ENCODE results near the gene CELF1.

- TF ChIP-seq, protein P1, sequence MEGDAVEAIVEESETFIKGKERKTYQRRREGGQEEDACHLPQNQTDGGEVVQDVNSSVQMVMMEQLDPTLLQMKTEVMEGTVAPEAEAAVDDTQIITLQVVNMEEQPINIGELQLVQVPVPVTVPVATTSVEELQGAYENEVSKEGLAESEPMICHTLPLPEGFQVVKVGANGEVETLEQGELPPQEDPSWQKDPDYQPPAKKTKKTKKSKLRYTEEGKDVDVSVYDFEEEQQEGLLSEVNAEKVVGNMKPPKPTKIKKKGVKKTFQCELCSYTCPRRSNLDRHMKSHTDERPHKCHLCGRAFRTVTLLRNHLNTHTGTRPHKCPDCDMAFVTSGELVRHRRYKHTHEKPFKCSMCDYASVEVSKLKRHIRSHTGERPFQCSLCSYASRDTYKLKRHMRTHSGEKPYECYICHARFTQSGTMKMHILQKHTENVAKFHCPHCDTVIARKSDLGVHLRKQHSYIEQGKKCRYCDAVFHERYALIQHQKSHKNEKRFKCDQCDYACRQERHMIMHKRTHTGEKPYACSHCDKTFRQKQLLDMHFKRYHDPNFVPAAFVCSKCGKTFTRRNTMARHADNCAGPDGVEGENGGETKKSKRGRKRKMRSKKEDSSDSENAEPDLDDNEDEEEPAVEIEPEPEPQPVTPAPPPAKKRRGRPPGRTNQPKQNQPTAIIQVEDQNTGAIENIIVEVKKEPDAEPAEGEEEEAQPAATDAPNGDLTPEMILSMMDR (IDR thresholded peaks at IDR 0.05): no peak
- no peak for TF ChIP-seq POLR2AphosphoS5 (IDR thresholded peaks at IDR 0.05)
- no peak for TF ChIP-seq POLR2A (IDR thresholded peaks at IDR 0.05)
- TF ChIP-seq EP300 (IDR thresholded peaks at IDR 0.05): no peak
Measured at GRCh38 chr11:47469361-47470179, 83.4 kb downstream of the CELF1 start.

Measured in gastroesophageal sphincter (tissue), 3 donors.